ENCODE results near the gene RALGDS. TPM values are rescaled to one million over a fixed set of nuclear protein-coding genes. Genes with fewer than 3 reads are reported as not detected.

The RALGDS gene
- total RNA-seq, 2 experiments from 2014 or later: 29.5 to 32.5 TPM

DNA sequence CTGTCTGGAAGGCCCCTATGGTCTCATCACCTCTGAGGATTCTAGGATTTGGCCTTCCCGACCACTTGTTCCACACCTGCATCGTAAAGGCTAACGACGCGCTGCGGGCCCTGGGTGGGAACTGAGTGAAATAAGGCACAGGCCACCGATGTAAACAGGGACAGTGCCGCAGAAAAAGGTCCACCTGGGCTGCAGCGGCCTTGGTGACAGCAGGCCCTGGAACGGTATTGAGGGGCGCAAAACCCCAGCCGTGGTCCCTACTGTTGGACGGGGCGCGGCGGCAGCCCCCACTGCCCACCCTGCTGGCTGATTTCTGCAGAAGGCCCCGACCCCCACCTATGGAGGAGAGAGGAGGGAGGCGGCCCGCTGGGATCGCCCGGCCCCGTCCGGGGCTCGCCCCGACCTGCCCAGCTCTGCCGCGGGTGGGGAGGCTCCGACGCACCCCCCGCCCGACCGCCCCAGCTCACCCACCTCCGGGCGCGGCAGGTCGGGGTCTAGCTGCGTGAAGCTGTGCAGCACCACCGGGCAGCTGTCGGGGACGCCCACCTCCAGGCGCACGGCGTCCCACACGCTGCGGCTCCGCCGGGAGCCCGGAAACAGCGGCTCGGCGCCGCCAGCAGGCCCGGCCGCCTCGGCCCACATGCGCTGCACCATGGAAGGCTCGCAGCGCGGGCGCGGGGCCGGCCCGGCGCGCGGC, 391 bp downstream of the RALGDS start:
- no peaks in the 10 kb centered on the region for H3K27me3 Mint-ChIP-seq (ENCODE audit: low read depth)
- H3K27ac Mint-ChIP-seq: peak overlapping the region; percentile 46
- H3K36me3 Mint-ChIP-seq (ENCODE audit: low read depth): peaks cover 2% of the 10 kb centered on the region
- intact Hi-C loops (cut with micrococcal nuclease): loop anchor here (1.0 kb wide), 4 partner anchors 14 to 90 kb away; partner anchors contain the start of gene GTF3C5
- H3K4me1 Mint-ChIP-seq (ENCODE audit: low read depth): peaks cover 42% of the 10 kb centered on the region
- H3K9me3 Mint-ChIP-seq: no peaks in the 10 kb centered on the region
- DNase-seq: peak; percentile 20
- peak overlapping the region; percentile 78 for H3K4me3 Mint-ChIP-seq
- CTCF ChIA-PET: interaction anchor here (1.0 kb wide), 1 partner anchor 24 kb away, joined by 6 read pairs; no protein-coding TSS in a partner anchor

DNA sequence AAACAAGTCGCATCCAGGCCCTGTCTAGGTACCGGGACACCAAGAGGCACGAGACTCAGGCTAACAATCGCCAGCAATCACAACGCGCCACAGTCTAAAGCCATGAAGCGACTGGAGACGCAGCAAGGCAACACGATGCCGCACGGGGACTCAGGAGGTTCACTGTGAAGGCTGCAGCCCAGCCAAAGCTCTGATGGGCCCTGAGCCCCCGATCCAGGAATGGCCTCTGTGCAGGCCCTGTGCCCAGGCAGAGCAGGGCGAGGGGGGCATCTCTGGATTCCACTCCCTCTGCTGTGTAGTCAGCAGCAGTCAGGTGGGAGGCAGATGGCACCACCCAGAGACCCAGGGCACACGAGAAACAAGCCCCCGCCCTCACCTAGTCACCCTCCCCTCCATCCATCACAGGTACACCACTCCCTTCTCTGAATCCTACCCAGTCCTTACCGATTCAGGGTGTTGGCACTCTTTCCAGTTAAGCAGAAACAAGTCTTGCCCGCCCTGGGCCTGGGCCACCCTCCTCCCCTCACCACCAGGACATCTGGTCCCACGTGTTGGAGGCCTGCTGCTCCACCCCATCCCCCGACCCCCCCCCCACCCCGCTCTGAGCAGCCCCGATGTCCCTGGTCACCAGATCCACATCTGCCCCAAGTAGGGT, 1.1 kb downstream of the RALGDS start:
- no peaks in the 10 kb centered on the region for H3K9me3 Mint-ChIP-seq
- H3K4me3 Mint-ChIP-seq: peak overlapping the region; percentile 78

DNA sequence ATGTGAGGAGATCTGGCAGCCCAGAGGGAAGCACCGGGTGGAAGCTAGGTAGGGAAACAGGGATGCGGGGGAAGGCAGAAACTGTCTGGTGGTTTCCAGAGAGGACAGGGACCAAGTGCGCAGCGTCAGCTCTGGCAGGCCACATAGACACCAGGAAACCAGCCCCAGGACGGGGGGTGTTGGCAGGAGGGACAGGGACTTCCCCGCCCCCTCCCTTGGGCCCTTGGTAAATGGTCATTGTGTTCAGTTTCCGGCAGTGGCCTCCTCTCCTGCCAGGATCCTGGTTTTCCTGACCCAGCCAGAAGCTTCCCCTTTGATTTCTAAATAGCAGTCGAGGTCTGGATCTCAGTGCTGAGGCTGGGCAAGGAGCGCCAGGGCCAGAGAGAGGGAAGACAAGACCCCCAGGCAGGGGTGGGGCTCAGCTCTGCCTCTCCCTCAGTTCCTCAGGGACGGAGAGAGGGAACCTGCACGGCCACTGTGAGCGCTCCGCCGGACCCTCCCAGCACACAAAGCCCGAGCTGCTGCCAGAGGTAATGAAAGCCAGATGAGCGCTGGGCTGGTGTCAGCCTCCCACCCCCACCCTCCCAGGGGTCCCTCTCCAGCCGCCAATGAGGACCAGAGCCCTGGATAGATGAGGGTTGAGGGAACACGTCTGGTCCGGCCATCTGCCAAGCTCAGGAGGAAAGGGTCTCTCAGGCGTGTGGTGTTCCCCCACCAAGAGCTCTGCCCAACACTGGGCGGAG, 1.8 kb downstream of the RALGDS start:
- intact Hi-C loops (cut with micrococcal nuclease): no loop called here
- Mint-ChIP-seq H3K4me3 (peak overlapping the region; percentile 54), H3K4me1 (ENCODE audit: low read depth) (peaks cover 54% of the 10 kb centered on the region), H3K9me3 (no peaks in the 10 kb centered on the region), H3K36me3 (ENCODE audit: low read depth) (peaks cover 2% of the 10 kb centered on the region), H3K27ac (no peak overlapping the region), H3K27me3 (ENCODE audit: low read depth) (no peaks in the 10 kb centered on the region)
- no peak for DNase-seq
- CTCF ChIA-PET: interaction anchor here (0.6 to 7.2 kb wide), 4 partner anchors 9 to 97 kb away, joined by 3 to 85 read pairs (median 4); no protein-coding TSS in a partner anchor

More for the DNA sequence above, 1.1 kb downstream of the RALGDS start:
- CTCF ChIA-PET: interaction anchor here (0.8 to 7.2 kb wide), 3 partner anchors 9 to 26 kb away, joined by 3 to 85 read pairs (median 6); no protein-coding TSS in a partner anchor
- no peaks in the 10 kb centered on the region for H3K27me3 Mint-ChIP-seq (ENCODE audit: low read depth)
- H3K36me3 Mint-ChIP-seq (ENCODE audit: low read depth): peaks cover 2% of the 10 kb centered on the region
- no peak overlapping the region for H3K27ac Mint-ChIP-seq
- peaks cover 47% of the 10 kb centered on the region for H3K4me1 Mint-ChIP-seq (ENCODE audit: low read depth)
- no peak for DNase-seq
- intact Hi-C loops (cut with micrococcal nuclease): no loop called here

DNA sequence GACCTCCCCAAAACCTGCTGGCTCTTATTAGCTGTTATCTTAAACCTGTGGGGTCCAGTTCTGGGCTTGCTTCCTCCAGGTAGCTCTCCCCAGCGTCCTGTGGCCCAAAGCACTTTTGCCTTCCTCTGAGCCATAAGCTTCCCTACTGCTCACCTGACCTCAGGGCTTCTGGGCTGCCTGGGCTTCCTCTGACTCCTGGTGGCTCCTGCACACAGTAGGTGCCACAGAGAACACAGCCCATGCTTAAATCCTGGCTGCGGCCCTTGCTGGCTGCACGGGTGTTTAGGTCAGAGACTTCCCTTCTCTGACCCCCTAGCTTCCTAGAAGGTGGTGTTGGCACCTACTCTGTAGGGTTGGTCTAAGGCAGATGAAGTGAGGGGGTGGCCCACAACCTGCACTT, 2.5 kb downstream of the RALGDS start:
- H3K27me3 Mint-ChIP-seq (ENCODE audit: low read depth): no peaks in the 10 kb centered on the region
- intact Hi-C loops (cut with micrococcal nuclease): no loop called here

DNA sequence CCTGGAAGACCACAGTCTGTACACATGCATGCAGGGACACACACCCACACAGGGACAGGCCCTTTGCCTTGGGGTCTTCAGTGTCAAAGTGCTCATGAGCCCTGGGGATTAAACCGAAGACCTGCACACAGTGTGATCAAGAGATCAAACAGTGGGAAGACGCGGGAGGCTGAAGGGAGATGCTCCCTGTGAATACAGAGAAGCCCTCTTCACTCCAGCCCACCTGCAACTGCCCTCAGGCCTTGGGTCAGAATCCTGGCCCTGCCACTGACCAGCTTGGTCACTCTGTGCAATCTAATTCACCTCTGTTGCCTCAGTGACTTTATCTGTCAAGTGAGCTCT, 2.9 kb downstream of the RALGDS start:
- peaks cover 63% of the 10 kb centered on the region for H3K4me1 Mint-ChIP-seq (ENCODE audit: low read depth)
- no peaks in the 10 kb centered on the region for H3K27me3 Mint-ChIP-seq (ENCODE audit: low read depth)
- no peak overlapping the region for H3K4me3 Mint-ChIP-seq
- H3K9me3 Mint-ChIP-seq: no peaks in the 10 kb centered on the region
- CTCF ChIA-PET: interaction anchor here (0.6 to 7.2 kb wide), 4 partner anchors 18 to 153 kb away, joined by 3 to 85 read pairs (median 4); no protein-coding TSS in a partner anchor
- H3K36me3 Mint-ChIP-seq (ENCODE audit: low read depth): peaks cover 2% of the 10 kb centered on the region
- no peak for DNase-seq
- intact Hi-C loops (cut with micrococcal nuclease): no loop called here
- no peak overlapping the region for H3K27ac Mint-ChIP-seq

More for the DNA sequence above, 2.5 kb downstream of the RALGDS start:
- no peak for DNase-seq
- peaks cover 59% of the 10 kb centered on the region for H3K4me1 Mint-ChIP-seq (ENCODE audit: low read depth)
- peak overlapping the region; percentile 54 for H3K4me3 Mint-ChIP-seq
- H3K27ac Mint-ChIP-seq: no peak overlapping the region
- CTCF ChIA-PET: interaction anchor here (0.7 to 7.2 kb wide), 3 partner anchors 18 to 97 kb away, joined by 3 to 85 read pairs (median 5); no protein-coding TSS in a partner anchor
- peaks cover 2% of the 10 kb centered on the region for H3K36me3 Mint-ChIP-seq (ENCODE audit: low read depth)
- no peaks in the 10 kb centered on the region for H3K9me3 Mint-ChIP-seq

DNA sequence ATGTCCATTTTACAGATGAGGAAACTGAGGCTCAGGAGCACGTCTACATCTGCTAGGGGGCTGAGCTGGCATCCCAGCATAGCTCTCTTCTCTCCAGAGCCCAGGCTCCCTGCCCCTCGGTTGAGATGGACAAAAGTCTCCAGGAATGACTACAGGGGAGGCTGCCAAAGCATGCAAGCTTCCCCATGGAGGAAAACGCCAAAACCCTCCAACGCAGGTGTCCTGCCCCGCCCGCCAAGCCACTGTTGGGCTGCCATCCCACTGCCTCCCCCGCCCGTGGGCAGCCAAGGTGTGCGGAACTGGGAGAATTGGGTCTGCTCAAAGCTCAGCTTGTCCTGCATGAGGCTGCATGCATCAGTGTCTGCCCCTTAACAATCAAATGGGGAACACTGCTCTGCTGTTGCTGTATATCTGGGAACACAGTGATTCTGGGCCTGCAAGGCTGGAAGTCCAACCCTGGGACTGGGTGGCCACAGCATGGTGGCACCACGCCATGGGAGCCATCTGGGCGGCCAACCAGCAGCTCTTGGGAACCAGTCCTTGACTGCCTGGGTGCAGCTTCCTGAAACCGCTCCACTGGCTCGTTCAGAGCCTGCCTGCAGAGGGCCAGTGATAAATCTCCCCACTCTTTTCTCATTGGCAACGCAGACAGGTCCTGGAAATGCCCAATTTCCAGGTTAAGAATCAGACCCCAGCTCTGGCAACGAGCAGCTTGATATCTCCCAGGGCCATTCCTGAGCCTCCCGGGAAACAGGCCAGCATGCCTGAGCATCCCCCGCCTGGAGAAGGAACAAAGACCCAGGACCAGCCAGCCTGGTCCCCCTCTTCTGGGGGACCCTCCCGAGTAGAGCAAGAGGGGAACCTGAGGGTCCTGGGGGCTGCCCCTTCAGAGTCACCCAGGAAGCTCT, 3.5 kb downstream of the RALGDS start:
- no peak for DNase-seq
- intact Hi-C loops (cut with micrococcal nuclease): no loop called here
- no peak overlapping the region for H3K4me3 Mint-ChIP-seq
- peaks cover 2% of the 10 kb centered on the region for H3K36me3 Mint-ChIP-seq (ENCODE audit: low read depth)
- H3K27ac Mint-ChIP-seq: peak overlapping the region; percentile 53
- H3K4me1 Mint-ChIP-seq (ENCODE audit: low read depth): peaks cover 69% of the 10 kb centered on the region
- CTCF ChIA-PET: interaction anchor here (0.6 to 7.2 kb wide), 4 partner anchors 8 to 153 kb away, joined by 3 to 85 read pairs (median 3); no protein-coding TSS in a partner anchor
- no peaks in the 10 kb centered on the region for H3K9me3 Mint-ChIP-seq
- H3K27me3 Mint-ChIP-seq (ENCODE audit: low read depth): no peaks in the 10 kb centered on the region

DNA sequence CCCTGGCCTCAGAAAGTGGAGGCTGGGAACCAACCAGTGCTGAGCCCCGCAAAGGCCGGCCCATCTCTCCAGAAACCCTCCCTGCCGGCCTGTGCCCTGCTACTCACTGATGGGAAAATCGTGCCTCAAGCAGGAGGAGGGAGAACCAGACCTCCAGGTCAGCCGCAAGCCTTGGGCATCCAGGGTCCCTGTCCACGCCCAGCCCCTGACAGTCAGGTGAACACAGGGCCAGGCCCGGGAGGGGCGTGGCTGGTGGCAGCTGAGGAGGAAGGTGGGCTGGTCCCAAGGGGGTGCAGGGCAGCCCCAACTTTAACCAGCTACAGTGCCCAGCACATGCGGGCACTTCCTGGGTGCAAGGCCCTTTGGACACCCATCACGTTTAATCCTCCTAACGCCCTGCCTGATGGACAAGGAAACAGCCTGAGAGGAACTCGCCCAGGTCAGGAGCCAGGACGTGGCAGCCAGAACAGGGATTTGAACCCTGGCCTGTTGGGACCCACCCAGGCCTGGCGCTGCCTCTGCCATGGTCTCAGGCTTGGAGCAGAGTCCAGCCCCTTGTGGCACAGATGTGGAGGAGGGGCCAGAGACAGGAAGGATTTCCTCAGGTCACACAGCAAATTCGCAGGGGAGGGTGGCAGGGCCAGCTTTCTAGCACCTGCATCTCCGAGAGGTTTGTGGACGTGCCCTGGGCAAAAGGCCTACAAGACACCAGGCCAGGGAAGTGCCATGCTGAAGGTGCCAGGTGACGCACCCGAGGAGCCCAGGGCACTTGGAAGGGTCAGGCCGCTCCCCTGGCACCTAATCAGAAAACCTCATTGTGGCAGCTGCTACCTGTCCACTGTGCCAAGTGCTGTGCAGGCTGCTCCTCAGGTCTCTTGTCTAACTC, 4.5 kb downstream of the RALGDS start:
- Mint-ChIP-seq H3K4me1 (ENCODE audit: low read depth) (peaks cover 62% of the 10 kb centered on the region), H3K9me3 (no peaks in the 10 kb centered on the region), H3K4me3 (no peak overlapping the region), H3K27ac (peak overlapping the region; percentile 13), H3K27me3 (ENCODE audit: low read depth) (no peaks in the 10 kb centered on the region), H3K36me3 (ENCODE audit: low read depth) (peaks cover 2% of the 10 kb centered on the region)
- CTCF ChIA-PET: interaction anchor here (0.9 to 7.2 kb wide), 3 partner anchors 15 to 41 kb away, joined by 3 to 85 read pairs (median 4); no protein-coding TSS in a partner anchor
- DNase-seq: no peak
- intact Hi-C loops (cut with micrococcal nuclease): no loop called here

DNA sequence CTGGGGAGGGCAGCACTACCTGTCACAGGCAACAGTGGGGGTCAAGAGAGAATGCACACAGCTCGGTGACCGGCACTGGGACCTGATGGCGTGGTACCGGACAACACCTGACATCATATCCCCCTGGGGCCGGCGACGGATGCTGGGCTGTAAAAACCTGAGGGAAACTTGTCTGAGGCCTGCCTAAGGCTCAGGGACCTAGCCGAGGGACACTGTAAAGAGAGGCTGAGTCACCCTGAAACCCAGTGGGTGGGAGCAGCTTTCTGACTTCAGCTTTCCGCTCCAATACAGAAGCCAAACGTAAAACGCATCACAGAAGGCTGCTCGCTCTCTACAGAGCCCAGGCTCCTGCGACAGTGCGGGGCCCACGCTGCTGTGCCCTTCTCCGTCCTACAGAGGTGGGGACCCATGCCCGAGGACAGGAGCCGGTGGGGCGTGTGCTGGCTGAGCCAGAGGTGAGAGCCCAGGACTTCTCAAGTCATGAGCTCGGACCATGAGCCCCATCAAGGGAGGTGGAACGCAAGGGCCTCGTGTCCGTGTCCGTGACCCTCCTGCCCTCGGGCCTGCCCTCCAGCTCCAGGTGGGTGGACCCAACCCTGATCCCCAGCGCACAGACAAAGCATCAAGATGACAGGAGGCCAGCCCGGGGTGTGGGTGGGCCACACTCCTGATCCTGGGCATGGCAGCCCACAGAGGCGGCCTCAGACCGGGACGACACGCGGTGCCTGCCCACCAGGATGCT, 5.3 kb downstream of the RALGDS start:
- Mint-ChIP-seq H3K27me3 (ENCODE audit: low read depth) (no peaks in the 10 kb centered on the region), H3K36me3 (ENCODE audit: low read depth) (peaks cover 2% of the 10 kb centered on the region), H3K9me3 (no peaks in the 10 kb centered on the region), H3K4me1 (ENCODE audit: low read depth) (peaks cover 59% of the 10 kb centered on the region), H3K27ac (peak overlapping the region; percentile 82), H3K4me3 (peak overlapping the region; percentile 19)
- DNase-seq: peak; percentile 87
- intact Hi-C loops (cut with micrococcal nuclease): no loop called here
- CTCF ChIA-PET: interaction anchor here (0.5 to 7.2 kb wide), 5 partner anchors 14 to 629 kb away, joined by 3 to 85 read pairs (median 3); no protein-coding TSS in a partner anchor

DNA sequence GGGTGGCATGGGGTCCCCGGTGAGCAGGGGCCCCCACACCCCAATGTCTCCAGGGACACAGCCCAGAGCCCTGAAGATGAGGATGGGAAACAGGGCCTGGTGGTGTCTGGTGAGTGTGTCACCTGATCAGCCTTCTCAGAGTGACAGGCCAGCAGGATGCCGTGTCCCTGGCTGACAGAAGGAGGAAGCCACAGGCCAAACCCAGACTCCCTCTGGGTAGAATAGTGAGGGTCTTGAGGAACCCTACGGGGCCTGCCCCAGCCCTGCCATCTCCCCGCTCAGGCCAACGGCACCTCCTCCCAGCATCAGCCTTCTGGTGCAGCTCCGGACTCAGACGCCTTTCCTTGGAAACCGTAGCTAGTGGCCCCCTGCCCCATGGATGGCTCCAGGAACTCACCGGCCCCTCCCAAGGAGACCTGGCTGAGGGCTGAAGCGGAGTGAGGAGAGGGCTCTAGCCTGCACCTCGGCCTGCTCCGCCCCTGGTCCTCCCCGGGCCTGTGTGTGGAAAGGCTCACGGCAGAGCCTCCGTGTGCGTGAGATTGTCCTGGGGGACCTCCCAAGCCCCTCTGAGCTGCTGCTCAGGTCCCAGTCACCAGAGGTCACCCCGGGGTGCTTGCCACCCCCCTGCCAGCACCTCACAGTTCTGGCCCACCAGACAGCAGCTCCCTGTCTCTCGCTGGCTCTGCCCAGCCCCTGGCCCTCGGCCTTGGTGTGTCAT, 6.0 kb downstream of the RALGDS start:
- Mint-ChIP-seq H3K36me3 (ENCODE audit: low read depth) (peaks cover 4% of the 10 kb centered on the region), H3K4me3 (no peak overlapping the region), H3K9me3 (no peaks in the 10 kb centered on the region), H3K4me1 (ENCODE audit: low read depth) (peaks cover 61% of the 10 kb centered on the region), H3K27ac (peak overlapping the region; percentile 82), H3K27me3 (ENCODE audit: low read depth) (no peaks in the 10 kb centered on the region)
- intact Hi-C loops (cut with micrococcal nuclease): no loop called here
- no peak for DNase-seq
- CTCF ChIA-PET: interaction anchor here (1.1 to 7.2 kb wide), 4 partner anchors 16 to 43 kb away, joined by 3 to 85 read pairs (median 3); no protein-coding TSS in a partner anchor
